GM18907 (cell line): ENCODE data around the gene ERCC2.
"Not testable (repeated sequence)": the region's sequence is repeated elsewhere in the genome, so short reads cannot be mapped to it uniquely, and the experiment has no call there.

Source experiments
- ATAC-seq: cut with Tn5 transposase; IDR thresholded peaks from one replicate; pipeline ENCODE4 v1.9.1; 2021; ENCODE audit warnings: mild to moderate bottlenecking, moderate library complexity; ENCODE audit not compliant: unreplicated experiment

The ERCC2 gene

DNA sequence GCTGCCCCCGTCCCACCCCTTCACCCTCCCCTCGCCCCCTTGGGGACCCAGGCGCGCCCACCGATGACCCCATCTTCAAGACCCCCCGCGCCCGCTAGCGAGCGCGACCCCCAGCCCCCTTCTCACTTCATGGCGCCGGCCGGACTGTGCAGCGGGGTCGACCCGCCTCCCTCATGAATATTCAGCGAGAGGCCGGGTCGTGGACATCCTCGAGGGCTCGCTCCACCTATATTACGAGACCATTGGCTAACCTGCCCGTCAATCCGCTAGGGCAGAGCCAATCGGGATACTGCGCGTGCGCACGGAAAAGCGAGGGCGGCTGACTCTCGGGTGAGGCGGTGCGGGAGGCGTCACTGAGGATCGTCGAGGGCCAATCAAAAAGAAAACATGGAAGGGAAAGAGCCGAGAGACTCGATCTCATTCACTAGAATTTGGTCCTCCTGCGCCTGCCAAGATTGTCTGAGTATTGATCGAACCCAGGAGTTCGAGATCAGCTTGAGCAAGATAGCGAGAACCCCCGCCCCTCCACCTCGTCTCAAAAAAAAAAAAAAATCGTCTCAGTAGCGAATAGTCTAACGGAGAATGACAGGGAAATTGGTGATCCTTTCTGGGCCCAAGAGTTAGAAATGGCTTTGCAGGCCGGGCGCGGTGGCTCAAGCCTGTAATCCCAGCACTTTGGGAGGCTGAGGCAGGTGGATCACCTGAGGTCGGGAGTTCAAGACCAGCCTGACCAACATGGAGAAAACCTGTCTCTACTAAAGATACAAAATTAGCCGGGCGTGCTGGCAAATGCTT, at the start of gene ERCC2:
Gene ERCC2 (minus strand): TSS at position 164 of the 795 bp plus-strand sequence. CDS start 33 bp downstream, at position 131.
- ATAC-seq, result peak; percentile 94

DNA sequence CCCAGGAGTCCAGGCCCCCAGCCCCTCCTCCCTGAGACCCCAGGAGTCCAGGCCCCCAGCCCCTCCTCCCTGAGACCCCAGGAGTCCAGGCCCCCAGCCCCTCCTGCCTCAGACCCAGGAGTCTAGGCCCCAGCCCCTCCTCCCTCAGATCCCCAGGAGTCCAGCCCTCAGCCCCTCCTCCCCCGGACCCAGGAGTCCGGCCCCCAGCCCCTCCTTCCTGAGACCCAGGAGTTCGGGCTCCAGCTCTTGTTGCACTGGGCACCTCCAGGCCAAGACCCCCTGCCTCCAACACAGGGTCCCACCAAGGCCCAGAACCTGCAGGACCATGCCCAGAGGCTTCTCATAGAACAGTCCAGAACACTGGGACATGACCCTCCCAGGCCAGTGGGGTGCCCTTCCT, 49.5 kb upstream of the ERCC2 start:
- ATAC-seq, result no peak

DNA sequence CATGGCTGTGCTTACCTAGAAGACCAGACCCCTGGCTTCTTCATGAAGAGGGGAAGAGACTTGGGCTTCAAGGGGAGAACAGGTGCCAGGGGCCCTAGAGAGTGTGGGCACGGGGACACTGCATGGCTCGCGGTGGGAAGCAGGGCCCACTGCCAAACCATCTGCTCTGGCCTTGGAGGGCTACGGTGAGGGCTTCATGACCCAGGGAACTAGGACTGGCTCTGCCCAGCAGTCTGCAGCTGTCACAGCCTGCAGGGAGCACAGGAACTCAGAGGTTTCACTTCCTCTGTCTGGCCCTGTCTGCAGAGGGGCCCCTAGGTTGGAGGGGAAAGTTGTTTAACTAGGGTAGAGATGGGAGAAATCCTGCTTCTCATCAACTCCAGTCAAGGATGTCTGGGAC, 49.0 kb upstream of the ERCC2 start:
- peak; percentile 53 for ATAC-seq

DNA sequence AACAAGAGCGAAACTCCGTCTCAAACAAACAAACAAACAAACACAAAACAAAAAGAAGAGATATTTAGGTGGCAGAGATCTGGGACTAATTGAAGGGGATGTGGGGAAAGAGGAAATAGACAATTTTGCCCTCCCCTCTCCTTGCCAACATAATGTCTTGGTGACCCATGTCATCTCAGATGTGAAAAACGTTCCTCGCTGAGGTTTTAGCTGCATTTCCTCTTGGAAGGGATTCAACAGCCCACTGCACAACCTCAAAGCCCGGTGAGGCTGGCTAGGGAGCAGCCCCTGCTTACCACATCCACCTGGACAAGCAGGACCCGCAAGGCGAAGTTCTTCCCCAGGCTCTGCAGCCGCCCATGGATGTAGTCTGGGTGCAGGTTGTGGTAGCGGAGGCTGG, 48.4 kb upstream of the ERCC2 start:
- ATAC-seq, result no peak

DNA sequence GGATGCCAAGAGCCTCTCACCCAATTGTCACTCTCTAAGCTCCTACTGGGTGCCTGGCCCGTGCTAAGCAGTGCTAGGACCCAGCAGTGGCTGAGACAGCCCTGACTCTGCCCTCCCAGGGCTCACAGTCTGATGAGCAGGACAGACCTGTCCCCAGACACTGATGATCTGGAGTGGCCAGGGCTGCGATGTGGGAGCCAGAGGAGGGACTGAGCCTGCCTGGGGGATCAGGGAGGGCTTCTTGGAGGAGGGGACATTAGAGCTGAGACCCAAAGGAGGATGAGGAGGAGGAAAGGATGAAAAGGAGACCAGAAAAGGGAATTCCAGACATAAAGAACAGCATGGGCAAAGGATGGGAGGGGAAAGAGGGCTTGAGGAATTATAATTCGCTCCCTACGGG, 46.8 kb upstream of the ERCC2 start:
- ATAC-seq, result no peak

DNA sequence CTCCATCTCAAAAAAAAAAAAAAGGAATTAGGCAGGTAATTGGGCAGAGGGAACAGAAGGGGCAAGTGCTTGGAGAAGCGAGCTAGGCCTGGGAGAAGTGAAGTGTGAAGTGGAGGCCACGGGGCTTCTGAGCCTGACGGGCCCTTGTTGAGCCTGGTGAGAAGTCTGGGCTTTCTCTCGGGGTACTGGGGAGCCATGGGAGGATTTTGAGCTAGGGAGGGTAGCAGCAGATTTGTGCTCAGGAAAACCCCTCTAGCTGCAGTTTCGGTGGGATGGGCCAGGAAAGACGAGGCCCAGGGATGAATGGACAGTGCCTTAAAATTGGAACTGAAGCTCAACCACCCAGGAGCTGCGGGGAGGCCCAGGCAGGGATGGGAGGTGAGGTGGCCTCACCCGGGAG, 44.1 kb upstream of the ERCC2 start:
- ATAC-seq, result no peak

DNA sequence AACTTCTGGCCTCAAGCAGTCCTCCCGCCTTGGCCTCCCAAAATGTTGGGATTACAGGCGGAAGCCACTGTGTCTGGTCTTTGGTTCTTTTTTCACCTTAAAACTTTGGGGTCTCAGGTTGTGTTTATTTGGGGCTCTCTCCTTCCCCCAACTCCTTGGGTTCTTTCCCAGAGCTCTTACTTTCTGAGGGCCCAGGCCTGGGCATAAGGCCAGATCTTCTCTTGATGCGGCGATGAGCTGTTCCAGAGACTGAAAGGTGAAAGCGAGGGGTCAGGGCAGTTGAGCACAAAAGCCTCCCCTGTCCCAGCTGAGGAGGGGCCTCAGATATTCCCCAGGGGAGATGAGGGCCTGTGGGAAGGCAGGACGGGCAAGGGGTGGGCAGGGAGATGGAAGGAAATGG, 43.1 kb upstream of the ERCC2 start:
- ATAC-seq, result no peak

DNA sequence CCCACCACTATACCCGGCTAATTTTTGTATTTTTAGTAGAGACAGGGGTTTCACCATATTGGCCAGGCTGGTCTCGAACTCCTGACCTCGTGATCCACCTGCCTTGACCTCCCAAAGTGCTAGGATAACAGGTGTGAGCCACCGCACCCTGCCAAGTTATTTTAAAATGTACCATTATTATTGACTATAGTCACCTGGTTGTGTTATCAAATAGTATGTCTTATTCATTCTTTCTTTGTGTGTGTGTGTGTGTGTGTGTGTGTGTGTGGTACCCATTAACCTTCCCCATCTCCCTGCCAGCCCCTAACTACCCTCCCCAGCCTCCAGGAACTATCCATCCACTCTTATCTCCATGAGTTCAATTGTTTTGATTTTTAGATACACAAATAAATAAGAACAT, 40.0 kb upstream of the ERCC2 start:
- ATAC-seq, result not testable (repeated sequence)

DNA sequence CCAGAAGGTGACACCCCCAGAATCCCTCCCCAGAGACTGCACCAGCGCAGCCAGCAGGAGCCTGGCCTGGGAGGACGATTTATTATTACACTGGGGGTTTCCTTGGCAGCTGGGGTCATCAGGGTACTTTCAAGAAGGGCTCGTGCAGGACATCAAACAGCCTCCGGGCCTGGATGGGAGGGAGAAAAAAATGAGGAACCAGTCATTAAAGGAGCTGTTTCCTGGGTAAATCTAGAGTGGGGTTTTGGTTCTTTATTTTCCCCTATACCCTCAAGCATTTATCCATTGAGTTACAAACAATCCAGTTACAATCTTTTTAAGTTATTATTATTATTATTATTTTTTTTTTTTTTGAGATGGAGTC, 39.2 kb upstream of the ERCC2 start:
- ATAC-seq, result no peak

DNA sequence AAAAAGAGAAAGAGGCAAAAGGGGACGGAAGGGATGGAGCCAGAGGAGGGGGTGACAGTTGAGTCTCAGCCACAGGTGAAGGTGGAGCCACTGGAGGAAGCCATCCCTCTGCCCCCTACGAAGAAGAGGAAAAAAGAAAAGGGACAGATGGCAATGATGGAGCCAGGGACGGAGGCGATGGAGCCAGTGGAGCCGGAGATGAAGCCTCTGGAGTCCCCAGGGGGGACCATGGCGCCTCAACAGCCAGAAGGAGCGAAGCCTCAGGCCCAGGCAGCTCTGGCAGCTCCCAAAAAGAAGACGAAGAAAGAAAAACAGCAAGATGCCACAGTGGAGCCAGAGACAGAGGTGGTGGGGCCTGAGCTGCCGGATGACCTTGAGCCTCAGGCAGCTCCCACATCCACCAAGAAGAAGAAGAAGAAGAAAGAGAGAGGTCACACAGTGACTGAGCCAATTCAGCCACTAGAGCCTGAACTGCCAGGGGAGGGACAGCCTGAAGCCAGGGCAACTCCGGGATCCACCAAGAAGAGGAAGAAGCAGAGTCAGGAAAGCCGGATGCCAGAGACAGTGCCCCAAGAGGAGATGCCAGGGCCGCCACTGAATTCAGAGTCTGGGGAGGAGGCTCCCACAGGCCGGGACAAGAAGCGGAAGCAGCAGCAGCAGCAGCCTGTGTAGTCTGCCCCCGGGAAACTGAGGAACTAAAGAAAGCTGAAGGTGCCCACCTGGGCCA, 38.6 kb upstream of the ERCC2 start:
- no peak for ATAC-seq

DNA sequence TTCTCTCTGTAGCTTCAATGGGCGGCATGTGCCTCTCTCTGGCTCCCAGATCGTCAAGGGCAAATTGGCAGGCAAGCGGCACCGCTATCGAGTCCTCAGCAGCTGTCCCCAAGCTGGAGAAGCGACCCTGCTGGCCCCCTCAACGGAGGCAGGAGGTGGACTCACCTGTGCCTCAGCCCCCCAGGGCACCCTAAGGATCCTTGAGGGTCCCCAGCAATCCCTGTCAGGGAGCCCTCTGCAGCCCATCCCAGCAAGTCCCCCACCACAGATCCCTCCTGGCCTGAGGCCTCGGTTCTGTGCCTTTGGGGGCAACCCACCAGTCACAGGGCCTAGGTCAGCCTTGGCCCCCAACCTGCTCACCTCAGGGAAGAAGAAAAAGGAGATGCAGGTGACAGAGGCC, 37.7 kb upstream of the ERCC2 start:
- no peak for ATAC-seq

DNA sequence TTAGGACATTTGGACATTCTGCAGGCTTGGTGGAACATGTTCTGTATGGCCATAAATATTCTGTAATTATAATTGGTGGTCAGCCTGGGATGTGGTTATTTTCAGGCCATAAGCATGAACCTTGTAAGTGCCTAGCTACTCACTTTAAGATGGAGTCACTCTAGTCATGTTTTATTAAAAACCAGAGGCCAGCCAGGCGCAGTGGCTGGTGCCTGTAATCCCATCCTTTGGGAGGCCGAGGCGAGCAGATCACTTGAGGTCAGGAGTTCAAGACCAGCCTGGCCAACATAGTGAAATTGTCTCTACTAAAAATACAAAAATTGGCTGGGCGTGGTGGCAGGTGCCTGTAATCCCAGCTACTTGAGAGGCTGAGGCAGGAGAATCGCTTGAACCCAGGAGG, 37.2 kb upstream of the ERCC2 start:
- ATAC-seq, result not testable (repeated sequence)

DNA sequence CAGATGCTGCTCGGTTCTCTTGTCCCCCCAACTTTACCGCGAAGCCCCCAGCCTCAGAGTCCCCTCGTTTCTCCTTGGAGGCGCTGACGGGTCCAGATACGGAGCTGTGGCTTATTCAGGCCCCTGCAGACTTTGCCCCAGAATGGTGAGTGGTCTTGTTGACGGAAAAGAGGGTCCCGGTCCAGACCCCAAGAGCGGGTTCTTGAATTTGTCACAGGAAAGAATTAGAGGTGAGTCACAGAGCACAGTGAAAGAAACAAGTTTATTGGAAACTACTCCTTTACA, 36.7 kb upstream of the ERCC2 start:
- ATAC-seq, result no peak

DNA sequence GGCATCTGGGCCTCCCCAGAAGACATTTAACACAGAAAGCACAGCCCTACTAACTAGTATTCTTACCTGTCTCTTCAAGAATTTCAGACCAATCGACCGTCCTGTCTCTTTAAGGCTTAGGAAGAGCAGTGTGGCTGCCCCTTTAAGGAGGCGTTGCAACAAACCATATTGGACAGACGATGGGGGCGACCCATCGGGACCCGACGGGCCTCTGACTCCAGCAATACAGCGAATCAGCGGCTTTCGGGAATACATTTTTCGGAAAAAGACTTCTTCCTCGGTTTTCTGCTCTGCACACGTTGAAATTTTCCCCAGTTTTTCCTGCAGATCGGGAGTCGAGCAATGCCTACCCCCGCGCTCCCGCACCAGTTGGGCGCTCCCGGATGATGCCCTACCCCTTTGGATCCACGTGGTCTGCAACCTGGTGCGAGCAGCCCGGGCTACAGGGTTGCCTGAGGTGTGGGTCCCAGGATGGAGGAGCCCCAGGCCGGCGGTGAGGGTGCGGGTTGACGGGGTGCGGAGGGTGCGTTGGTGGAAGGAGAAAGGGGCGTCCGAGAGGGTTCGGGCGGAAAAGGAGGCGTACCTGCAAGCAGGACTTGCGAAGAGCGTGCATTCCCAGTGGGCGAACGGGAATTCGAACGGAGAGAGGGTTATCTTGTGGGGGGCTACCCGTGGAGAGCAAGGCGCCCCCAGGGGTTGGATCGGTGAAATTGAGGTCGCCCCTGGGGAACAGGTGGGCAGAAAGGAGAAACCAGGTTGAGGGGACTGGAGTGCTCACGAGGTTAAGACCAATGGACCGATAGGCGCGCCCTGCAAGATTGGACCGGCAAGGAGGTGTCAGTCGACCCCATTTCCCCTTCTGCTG, 36.1 kb upstream of the ERCC2 start, which contains the start of gene POLR1G:
Gene POLR1G (plus strand): TSS at position 419 of the 865 bp plus-strand sequence. CDS start 53 bp downstream, at position 472.
- peak; percentile 74 for ATAC-seq

DNA sequence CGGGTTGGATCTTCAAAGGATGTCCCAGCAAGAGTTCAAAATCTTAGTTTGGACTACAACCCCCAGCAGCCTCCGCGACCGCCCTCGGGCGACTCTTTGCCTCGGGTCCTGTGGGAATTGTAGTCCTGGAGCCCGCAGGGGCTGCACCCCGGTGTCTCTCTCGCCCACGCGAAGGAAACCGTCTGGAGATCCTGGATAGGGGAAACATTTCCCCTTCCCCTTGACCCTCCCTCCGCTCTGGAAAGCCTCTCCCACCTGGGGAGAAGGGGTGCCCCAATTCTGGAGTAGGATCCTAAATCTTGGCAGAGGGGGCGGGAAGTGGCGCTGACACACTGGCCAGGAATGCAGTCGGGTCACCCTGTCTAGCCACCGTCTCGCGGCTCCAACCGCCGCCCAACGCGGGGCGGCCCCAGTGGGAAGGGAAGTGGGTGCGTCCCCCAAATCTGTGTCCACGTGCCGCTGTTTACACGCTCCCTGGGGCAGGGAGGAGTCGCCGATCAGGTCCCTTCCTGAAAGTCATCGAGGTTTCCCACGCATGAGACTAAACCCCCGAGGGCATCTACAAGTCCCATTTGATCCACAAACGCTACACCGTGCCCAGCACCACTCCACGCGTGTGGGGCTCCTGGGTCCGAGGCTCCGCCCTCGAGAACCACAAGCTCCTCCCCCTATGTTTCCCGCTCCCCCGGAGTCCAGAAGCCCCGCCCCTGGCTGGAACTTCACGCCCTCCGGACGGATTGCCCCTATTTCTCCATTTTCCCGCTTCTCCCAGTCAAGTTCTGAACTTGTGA, 35.3 kb upstream of the ERCC2 start:
- peak; percentile 49 for ATAC-seq

DNA sequence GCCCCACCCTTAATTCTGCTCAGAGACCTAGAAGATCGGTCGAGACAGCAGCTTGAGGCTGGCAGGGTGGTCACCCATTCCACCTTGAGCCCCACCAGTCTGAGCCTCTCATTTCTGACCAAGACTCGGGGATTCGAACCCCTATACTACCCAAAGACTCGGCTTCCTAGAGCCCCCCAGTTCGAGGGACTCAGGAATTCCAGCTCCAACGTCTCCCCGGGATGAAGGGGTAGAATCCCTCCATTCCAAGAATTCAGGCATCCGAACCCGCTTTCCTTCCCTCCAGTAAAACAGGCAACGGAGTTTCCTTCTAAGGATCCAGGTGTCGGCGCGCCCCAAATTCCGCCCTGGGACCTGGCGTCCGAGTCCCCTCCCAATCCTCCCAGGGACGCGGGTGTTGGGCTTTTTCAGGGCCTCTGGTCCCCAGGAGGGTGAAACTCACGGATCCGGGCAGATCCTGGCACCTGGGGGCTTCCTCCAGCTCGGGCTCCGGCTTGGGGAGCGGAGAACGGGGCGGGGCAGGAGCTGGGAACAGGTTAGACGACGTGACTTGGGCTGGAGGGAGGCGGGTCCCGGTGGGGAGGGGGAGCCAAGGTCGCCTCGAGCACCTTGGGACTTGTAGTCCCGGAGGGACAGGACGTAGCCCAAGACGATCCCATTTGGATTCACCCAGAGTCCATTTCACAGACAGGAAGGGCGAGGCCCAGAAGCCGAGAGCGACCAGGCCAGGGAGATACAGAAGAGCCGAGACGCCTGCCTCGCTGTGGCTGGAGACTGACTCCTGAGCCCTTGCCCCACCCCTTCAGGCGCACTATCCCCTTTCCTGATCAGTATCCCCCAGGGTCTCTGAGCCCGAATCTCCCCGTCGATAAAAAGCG, 34.4 kb upstream of the ERCC2 start, which contains the start of gene PPP1R13L:
Gene PPP1R13L (minus strand): TSS at position 513 of the 878 bp plus-strand sequence. CDS start 6,751 bp downstream, outside the sequence.
- ATAC-seq, result peak; percentile 28

DNA sequence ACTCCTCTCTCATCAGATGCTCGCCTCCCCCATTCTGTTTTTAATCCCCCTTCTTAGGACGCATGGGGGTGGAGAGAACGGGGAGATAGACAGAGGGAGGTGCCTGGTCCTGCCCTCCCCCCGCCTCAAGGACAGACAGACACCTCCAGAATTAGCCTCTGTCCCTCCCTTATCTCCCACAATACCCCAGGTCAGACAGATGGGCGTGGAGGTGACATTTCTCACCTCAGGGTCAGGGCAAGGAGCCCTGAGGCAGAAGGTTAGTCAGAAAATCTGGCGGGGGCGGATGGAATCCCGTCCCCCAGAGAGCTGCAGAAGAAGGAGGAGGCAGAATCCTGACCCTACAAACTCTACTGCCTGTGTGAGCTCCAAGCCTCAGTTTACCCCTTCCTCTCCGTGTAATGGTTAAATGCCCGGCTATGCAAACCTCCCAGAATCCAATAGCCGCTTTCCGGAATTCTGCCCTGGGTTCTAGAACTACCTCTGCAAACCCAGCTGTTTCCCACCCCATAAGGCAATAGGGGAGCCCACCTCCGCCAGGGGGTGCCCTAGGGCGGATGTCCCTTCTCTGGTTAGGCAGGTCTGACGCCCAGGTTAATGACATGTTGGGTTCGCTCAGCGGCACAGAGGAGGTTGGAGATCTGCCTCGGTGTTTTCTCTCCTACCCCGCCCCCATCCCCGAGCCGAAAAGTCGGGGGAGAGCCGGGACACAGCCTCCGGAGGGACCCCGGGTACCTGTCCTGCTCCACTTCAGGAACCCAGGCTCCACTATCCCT, 33.6 kb upstream of the ERCC2 start:
- no peak for ATAC-seq

DNA sequence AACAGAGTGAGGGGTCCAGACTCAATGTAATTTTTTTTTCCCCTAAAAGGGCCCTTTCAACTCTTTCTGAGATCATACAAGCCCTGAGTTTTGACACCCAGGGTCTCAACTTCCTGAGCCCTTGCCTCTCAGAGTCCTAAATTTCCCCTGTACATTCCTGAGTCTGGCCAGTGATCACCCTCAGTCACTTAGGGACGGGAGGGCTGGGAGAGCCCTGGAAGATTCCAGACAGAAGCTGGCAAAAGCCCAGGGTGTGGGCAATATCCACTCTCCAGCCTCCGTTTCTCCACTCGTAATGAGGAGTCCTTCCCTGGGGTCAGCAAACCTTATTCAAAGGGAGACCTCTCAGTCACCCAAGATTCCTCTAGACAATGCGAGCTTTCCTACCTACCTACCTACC, 32.9 kb upstream of the ERCC2 start:
- ATAC-seq, result no peak
